Neural progenitor cell (in vitro differentiated cells): Measurements from ENCODE around the gene CRYBA4. TPM values are rescaled to one million over a fixed set of nuclear protein-coding genes. Genes with fewer than 3 reads are reported as not detected.

Experiments used
- DNase-seq: peaks from one replicate; pipeline ENCODE4 v3.0.0-alpha.2; 2016; ENCODE audit warnings: low spot score
- H2AFZ ChIP-seq: fragments of 200-600 bp; sonication (generic); replicated peaks from 2 replicates; pipeline ENCODE4 v1.6.1; 2016; ENCODE audit warnings: antibody characterized with exemption
- H3F3A ChIP-seq: fragments of 200-600 bp; sonication (generic); 2 replicates; pipeline ENCODE4 v1.6.1; 2016; ENCODE audit warnings: antibody characterized with exemption, low read depth
- H3K27ac ChIP-seq: fragments of 200-600 bp; sonication (generic); 2 replicates; pipeline ENCODE4 v1.5.1; 2016; ENCODE audit warnings: mild to moderate bottlenecking
- H3K27me3 ChIP-seq: fragments of 200-600 bp; sonication (generic); 2 replicates; pipeline ENCODE4 v1.6.1; 2016; ENCODE audit warnings: mild to moderate bottlenecking, moderate library complexity
- H3K36me3 ChIP-seq: fragments of 200-600 bp; sonication (generic); 2 replicates; pipeline ENCODE4 v1.5.1; 2016
- H3K4me1 ChIP-seq: fragments of 200-600 bp; sonication (generic); 2 replicates; pipeline ENCODE4 v1.6.1; 2016; ENCODE audit warnings: mixed run types
- H3K4me2 ChIP-seq: fragments of 200-600 bp; sonication (generic); 2 replicates; pipeline ENCODE4 v1.6.1; 2016
- H3K4me3 ChIP-seq: fragments of 200-600 bp; sonication (generic); 2 replicates; pipeline ENCODE4 v1.5.1; 2016
- H3K79me2 ChIP-seq: fragments of 200-600 bp; sonication (generic); 2 replicates; pipeline ENCODE4 v1.6.1; 2016; ENCODE audit warnings: low read depth
- H3K9ac ChIP-seq: fragments of 200-600 bp; sonication (generic); 2 replicates; pipeline ENCODE4 v1.6.1; 2016
- H3K9me3 ChIP-seq: fragments of 200-600 bp; sonication (generic); 2 replicates; pipeline ENCODE4 v1.5.1; 2016; ENCODE audit warnings: low read depth
- H4K20me1 ChIP-seq: fragments of 200-600 bp; sonication (generic); 2 replicates; pipeline ENCODE4 v1.6.1; 2016; ENCODE audit warnings: low read depth
- H3K27ac Mint-ChIP-seq: 3 replicates; pipeline ENCODE4 v1.8.0; 2021; ENCODE audit warnings: mixed read lengths
- H3K27me3 Mint-ChIP-seq: 2 replicates; pipeline ENCODE4 v1.8.0; 2022; ENCODE audit warnings: low read depth, mild to moderate bottlenecking, inconsistent platforms, moderate library complexity, mixed read lengths; ENCODE audit not compliant: insufficient read depth
- H3K36me3 Mint-ChIP-seq: 3 replicates; pipeline ENCODE4 v1.8.0; 2021; ENCODE audit warnings: mixed read lengths
- H3K4me1 Mint-ChIP-seq: 3 replicates; pipeline ENCODE4 v1.8.0; 2021; ENCODE audit warnings: mixed read lengths
- H3K4me3 Mint-ChIP-seq: 3 replicates; pipeline ENCODE4 v1.8.0; 2021; ENCODE audit warnings: mild to moderate bottlenecking, moderate library complexity, mixed read lengths
- H3K9me3 Mint-ChIP-seq: 3 replicates; pipeline ENCODE4 v1.8.0; 2020; ENCODE audit warnings: mixed read lengths
- CTCF ChIP-seq: fragments of 200-600 bp; sonication (generic); IDR thresholded peaks from 2 replicates; pipeline ENCODE4 v1.5.1; 2017; ENCODE audit warnings: antibody characterized with exemption, mild to moderate bottlenecking
- EZH2 ChIP-seq: fragments of 200-600 bp; sonication (generic); IDR thresholded peaks from 2 replicates; pipeline ENCODE4 v1.6.1; 2017; ENCODE audit warnings: antibody characterized with exemption, mild to moderate bottlenecking, moderate library complexity
- EZH2phosphoT487 ChIP-seq: fragments of 200-600 bp; sonication (generic); IDR thresholded peaks from 2 replicates; pipeline ENCODE4 v1.6.1; 2017; ENCODE audit warnings: antibody characterized with exemption
- total RNA-seq: library from RNA; depleted of rRNA; stranded (reverse); fragments of >200 nt; gene quantifications from 2 replicates; pipeline ENCODE4 v1.2.3, GENCODE V29; 2015; ENCODE audit warnings: low replicate concordance

The CRYBA4 gene
- total RNA-seq, 1 donor from 2014 or later: 1.1 TPM

- Mint-ChIP-seq H3K9me3 (no peaks in the 10 kb centered on the region), H3K27me3 (peaks cover 4% of the 10 kb centered on the region), H3K36me3 (no peaks in the 10 kb centered on the region), H3K4me3 (no peak overlapping the region), H3K4me1 (peaks cover 27% of the 10 kb centered on the region), H3K27ac (peak overlapping the region; percentile 52)
- Histone ChIP-seq H3K9me3 (no peaks in the 10 kb centered on the region), H3K9ac (no peak overlapping the region), H4K20me1 (peaks cover 46% of the 10 kb centered on the region), H3K4me3 (no peak overlapping the region), H3K4me2 (no peak overlapping the region), H3K79me2 (peaks cover 55% of the 10 kb centered on the region), H3K36me3 (no peaks in the 10 kb centered on the region), H3F3A (peaks cover 7% of the 10 kb centered on the region), H3K27me3 (no peaks in the 10 kb centered on the region), H2AFZ (no peak overlapping the region), H3K27ac (no peak overlapping the region), H3K4me1 (peaks cover 13% of the 10 kb centered on the region)
- no peak for DNase-seq
- TF ChIP-seq CTCF (no peak), EZH2 (no peak)
These were observed 45.6 kb upstream of the CRYBA4 start for GRCh38 chr22:26576026-26576680.

GRCh38 chr22:26577081-26577480, 44.7 kb upstream of the CRYBA4 start:
- H3K9me3 Mint-ChIP-seq: no peaks in the 10 kb centered on the region
- no peak overlapping the region for H3K9ac ChIP-seq
- no peaks in the 10 kb centered on the region for H3K27me3 ChIP-seq
- no peak overlapping the region for H3K4me3 Mint-ChIP-seq
- peaks cover 18% of the 10 kb centered on the region for H3K4me1 Mint-ChIP-seq
- H3K4me1 ChIP-seq: peaks cover 13% of the 10 kb centered on the region
- peaks cover 4% of the 10 kb centered on the region for H3K27me3 Mint-ChIP-seq
- H3K4me2 ChIP-seq: no peak overlapping the region
- no peak overlapping the region for H3K4me3 ChIP-seq
- H3K36me3 ChIP-seq: no peaks in the 10 kb centered on the region
- peaks cover 48% of the 10 kb centered on the region for H4K20me1 ChIP-seq
- H3F3A ChIP-seq: peaks cover 17% of the 10 kb centered on the region
- H3K79me2 ChIP-seq: peaks cover 55% of the 10 kb centered on the region
- no peaks in the 10 kb centered on the region for H3K9me3 ChIP-seq
- H3K27ac ChIP-seq: no peak overlapping the region
- H3K36me3 Mint-ChIP-seq: no peaks in the 10 kb centered on the region
- DNase-seq: no peak
- H2AFZ ChIP-seq: no peak overlapping the region
- no peak overlapping the region for H3K27ac Mint-ChIP-seq
- TF ChIP-seq EZH2: no peak
- TF ChIP-seq CTCF: no peak
- TF ChIP-seq EZH2phosphoT487: no peak

- Mint-ChIP-seq H3K27me3 (peaks cover 2% of the 10 kb centered on the region), H3K36me3 (peaks cover 4% of the 10 kb centered on the region), H3K27ac (peak overlapping the region; percentile 78), H3K9me3 (no peaks in the 10 kb centered on the region), H3K4me3 (no peak overlapping the region), H3K4me1 (peaks cover 16% of the 10 kb centered on the region)
- no peak overlapping the region for H2AFZ ChIP-seq
- no peak for DNase-seq
- no peaks in the 10 kb centered on the region for H3K27me3 ChIP-seq
- no peaks in the 10 kb centered on the region for H3K36me3 ChIP-seq
- H3K4me2 ChIP-seq: no peak overlapping the region
- H4K20me1 ChIP-seq: peaks cover 57% of the 10 kb centered on the region
- H3K9ac ChIP-seq: no peak overlapping the region
- no peak overlapping the region for H3K4me3 ChIP-seq
- H3K79me2 ChIP-seq: peaks cover 54% of the 10 kb centered on the region
- H3K9me3 ChIP-seq: no peaks in the 10 kb centered on the region
- TF ChIP-seq EZH2phosphoT487 (no peak), CTCF (no peak), EZH2 (no peak)
- H3K4me1 ChIP-seq: peaks cover 13% of the 10 kb centered on the region
- peaks cover 17% of the 10 kb centered on the region for H3F3A ChIP-seq
- no peak overlapping the region for H3K27ac ChIP-seq
These were observed 42.4 kb upstream of the CRYBA4 start for GRCh38 chr22:26579331-26579886.
